SU-DHL-6 (cell line): ENCODE measurements around the gene GMDS.
A peak's percentile ranks its signal among the peaks of the same experiment; 100 is the strongest.

ENCODE experiments used
- EZH2phosphoT487 ChIP-seq: fragments of 200-600 bp; sonication (generic), shearing (Covaris generic); conservative IDR thresholded peaks from 2 replicates; pipeline ENCODE4 v1.6.1; 2018; ENCODE audit warnings: mild to moderate bottlenecking, antibody characterized with exemption, low read length, moderate library complexity, mixed read lengths
- TF ChIP-seq, protein P1 (sequence below): fragments of 200-600 bp; sonication (generic); IDR thresholded peaks from one replicate; pipeline ENCODE4 v1.5.1; 2017; ENCODE audit warnings: antibody characterized with exemption, mild to moderate bottlenecking, low read length, moderate library complexity; ENCODE audit not compliant: insufficient read depth, poor library complexity, severe bottlenecking

DNA sequence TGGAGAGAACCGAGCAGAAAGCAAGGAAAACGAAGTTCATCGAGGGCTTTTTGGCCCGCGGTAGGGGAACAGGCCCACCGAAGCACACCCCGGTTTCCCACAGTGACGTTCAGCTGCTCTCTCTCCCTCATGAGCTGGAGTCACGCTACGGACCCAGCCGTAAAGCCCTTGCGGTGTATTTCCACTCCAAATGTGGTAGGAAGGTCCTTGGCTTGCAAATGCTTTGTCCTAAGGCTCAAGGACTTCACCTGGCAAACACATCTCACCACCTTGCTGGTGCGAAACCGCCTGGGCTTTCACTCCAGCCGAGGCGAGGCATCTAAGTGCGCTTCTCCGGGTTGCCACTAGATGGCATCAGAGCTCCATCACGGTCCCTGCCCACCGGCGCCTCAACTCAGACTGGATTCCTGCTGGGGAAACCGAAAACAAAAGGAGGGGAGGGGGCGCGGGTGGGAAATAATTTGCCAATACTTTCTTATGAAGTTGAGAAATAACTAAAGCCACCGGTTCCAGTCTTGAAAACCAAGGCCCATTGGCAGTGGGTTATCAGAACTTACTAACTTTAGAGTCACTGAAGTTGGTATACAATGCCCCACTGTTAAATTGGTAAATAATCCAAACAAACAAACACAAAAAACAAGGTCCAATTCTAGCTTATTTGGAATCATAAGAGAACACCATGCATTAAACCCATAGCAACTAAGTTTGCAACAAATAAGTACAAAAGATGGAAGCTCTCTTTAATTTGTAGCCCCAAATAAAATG lies 649.1 kb downstream of the GMDS start:
- TF ChIP-seq, protein P1, sequence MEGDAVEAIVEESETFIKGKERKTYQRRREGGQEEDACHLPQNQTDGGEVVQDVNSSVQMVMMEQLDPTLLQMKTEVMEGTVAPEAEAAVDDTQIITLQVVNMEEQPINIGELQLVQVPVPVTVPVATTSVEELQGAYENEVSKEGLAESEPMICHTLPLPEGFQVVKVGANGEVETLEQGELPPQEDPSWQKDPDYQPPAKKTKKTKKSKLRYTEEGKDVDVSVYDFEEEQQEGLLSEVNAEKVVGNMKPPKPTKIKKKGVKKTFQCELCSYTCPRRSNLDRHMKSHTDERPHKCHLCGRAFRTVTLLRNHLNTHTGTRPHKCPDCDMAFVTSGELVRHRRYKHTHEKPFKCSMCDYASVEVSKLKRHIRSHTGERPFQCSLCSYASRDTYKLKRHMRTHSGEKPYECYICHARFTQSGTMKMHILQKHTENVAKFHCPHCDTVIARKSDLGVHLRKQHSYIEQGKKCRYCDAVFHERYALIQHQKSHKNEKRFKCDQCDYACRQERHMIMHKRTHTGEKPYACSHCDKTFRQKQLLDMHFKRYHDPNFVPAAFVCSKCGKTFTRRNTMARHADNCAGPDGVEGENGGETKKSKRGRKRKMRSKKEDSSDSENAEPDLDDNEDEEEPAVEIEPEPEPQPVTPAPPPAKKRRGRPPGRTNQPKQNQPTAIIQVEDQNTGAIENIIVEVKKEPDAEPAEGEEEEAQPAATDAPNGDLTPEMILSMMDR: peak; percentile 96
- no peak for TF ChIP-seq EZH2phosphoT487
